Measurements from ENCODE around the gene KIF6.
"Not testable (repeated sequence)": the region's sequence is repeated elsewhere in the genome, so short reads cannot be mapped to it uniquely, and the experiment has no call there.

The KIF6 gene

GRCh38 chr6:39302669-39303424, 422.4 kb downstream of the KIF6 start:
- DNase-seq: peak; percentile 18

GRCh38 chr6:39302011-39302410, 423.2 kb downstream of the KIF6 start:
- DNase-seq: no peak

- DNase-seq: no peak
Observed at GRCh38 chr6:39301606-39302005, 423.6 kb downstream of the KIF6 start.

- DNase-seq: no peak
Observed at GRCh38 chr6:39300739-39301138, 424.5 kb downstream of the KIF6 start.

GRCh38 chr6:39298061-39298460, 427.1 kb downstream of the KIF6 start:
- DNase-seq: no peak

GRCh38 chr6:39296745-39297640, 428.2 kb downstream of the KIF6 start:
- no peak for DNase-seq

- no peak for DNase-seq
Observed at GRCh38 chr6:39295611-39296011, 429.6 kb downstream of the KIF6 start.

GRCh38 chr6:39294899-39295298, 430.3 kb downstream of the KIF6 start:
- DNase-seq: no peak

GRCh38 chr6:39294133-39294532, 431.1 kb downstream of the KIF6 start:
- DNase-seq: no peak

GRCh38 chr6:39292637-39293036, 432.6 kb downstream of the KIF6 start:
- no peak for DNase-seq

- DNase-seq: no peak
Observed at GRCh38 chr6:39289490-39289889, 435.7 kb downstream of the KIF6 start.

- DNase-seq: no peak
Observed at GRCh38 chr6:39287601-39288000, 437.6 kb downstream of the KIF6 start.

- DNase-seq: not testable (repeated sequence)
Observed at GRCh38 chr6:39286596-39286995, 438.6 kb downstream of the KIF6 start.

GRCh38 chr6:39282774-39283173, 442.4 kb downstream of the KIF6 start:
- DNase-seq: no peak

GRCh38 chr6:39281312-39281980, 443.8 kb downstream of the KIF6 start:
- no peak for DNase-seq

GRCh38 chr6:39280247-39280731, 444.9 kb downstream of the KIF6 start:
- DNase-seq: no peak

Measured in amniotic stem cell (primary cell).